Panc1 (cell line): Measurements from ENCODE around the gene ZBTB7C. TPM values are rescaled to one million over a fixed set of nuclear protein-coding genes. Genes with fewer than 3 reads are reported as not detected.

Experiments
- ATAC-seq: fragments of 200-7000 bp; cut with Tn5 transposase; 2 replicates; pipeline ENCODE4 v1.9.1; 2020; ENCODE audit warnings: mild to moderate bottlenecking, moderate library complexity
- BruUV-seq: library from RNA; stranded (reverse); fragments of 400-500 nt; replicated peaks from 2 replicates; lab custom pipeline; 2021; lab: Mats Ljungman, UMichigan
- CTCF ChIA-PET: fragments of 300-600 bp; sonication (Branson Sonifier 250); formaldehyde crosslinking; loops from one replicate; lab custom pipeline; 2022; ENCODE audit warnings: antibody characterized with exemption; lab: Charles Lee
- POLR2A ChIA-PET: fragments of 300-600 bp; sonication (Branson Sonifier 250); formaldehyde crosslinking; loops from one replicate; lab custom pipeline; 2022; ENCODE audit warnings: antibody characterized with exemption; lab: Charles Lee
- DNase-seq: peaks from one replicate; pipeline ENCODE4 v3.0.0-alpha.2; 2010; ENCODE audit warnings: low read depth, low spot score
- H3K27ac ChIP-seq: 2 replicates; pipeline ENCODE4 v1.5.1; 2011; ENCODE audit warnings: mild to moderate bottlenecking, low read length, inconsistent platforms
- H3K27me3 ChIP-seq: fragments of 200-500 bp; sonication (Bioruptor generic); 2 replicates; pipeline ENCODE4 v1.6.0; 2014; ENCODE audit warnings: low read length, inconsistent platforms; ENCODE audit not compliant: control insufficient read depth, insufficient read depth
- H3K36me3 ChIP-seq: fragments of 200-500 bp; sonication (Bioruptor generic); 2 replicates; pipeline ENCODE4 v1.5.1; 2014; ENCODE audit warnings: inconsistent platforms, mild to moderate bottlenecking, low read length, moderate library complexity; ENCODE audit not compliant: control insufficient read depth, insufficient read depth
- H3K4me1 ChIP-seq: 2 replicates; pipeline ENCODE4 v1.5.1; 2011; ENCODE audit warnings: inconsistent platforms, mild to moderate bottlenecking, low read length, moderate library complexity; ENCODE audit not compliant: control insufficient read depth, insufficient read depth
- H3K4me3 ChIP-seq, 2 experiments: 2 replicates each; pipeline ENCODE4 v1.5.1; 2011 to 2012; ENCODE audit warnings: low read depth in 2 of 2, low read length in 2 of 2, mild to moderate bottlenecking in 2 of 2, inconsistent platforms in 1 of 2, moderate library complexity in 1 of 2
- H3K9me3 ChIP-seq: fragments of 200-500 bp; sonication (Bioruptor generic); 2 replicates; pipeline ENCODE4 v1.5.1; 2014; ENCODE audit warnings: low read depth, mild to moderate bottlenecking, inconsistent platforms, low read length, moderate library complexity; ENCODE audit not compliant: control insufficient read depth, insufficient read depth
- CTCF ChIP-seq: fragments of 450-650 bp; IDR thresholded peaks from 2 replicates; pipeline ENCODE4 v1.5.1; 2017; ENCODE audit warnings: mild to moderate bottlenecking
- POLR2AphosphoS5 ChIP-seq: IDR thresholded peaks from 2 replicates; pipeline ENCODE4 v1.6.1; 2012; ENCODE audit warnings: mild to moderate bottlenecking, low read depth, low read length, moderate library complexity
- REST ChIP-seq, 2 experiments: IDR thresholded peaks; 2 replicates each; pipeline ENCODE4 v1.6.1; 2011 to 2012; ENCODE audit warnings: low read depth in 2 of 2, control low read depth in 1 of 2, low read length in 1 of 2, mild to moderate bottlenecking in 1 of 2, moderate library complexity in 1 of 2; ENCODE audit not compliant: insufficient read depth in 1 of 2
- SIN3A ChIP-seq: IDR thresholded peaks from 2 replicates; pipeline ENCODE4 v1.6.1; 2012; ENCODE audit warnings: low read depth, mild to moderate bottlenecking, low read length, moderate library complexity, borderline replicate concordance; ENCODE audit not compliant: insufficient read depth
- TCF7L2 ChIP-seq: IDR thresholded peaks from 2 replicates; pipeline ENCODE4 v1.6.1; 2011; ENCODE audit warnings: mild to moderate bottlenecking, low read depth, low read length, inconsistent platforms
- in situ Hi-C: cut with HindIII; loops from 2 replicates; pipeline ENCODE4 v1.10.0; 2016; ENCODE audit warnings: low sequenced_read_pairs, low pct_unique_long_range_greater_than_20kb
- intact Hi-C: fragments of 100-400 bp; cut with micrococcal nuclease; formaldehyde crosslinking; loops from one replicate; pipeline ENCODE4 v1.10.0; 2022; ENCODE audit not compliant: unreplicated experiment
- total RNA-seq: library from RNA; stranded (reverse); gene quantifications from one replicate; pipeline ENCODE4 v1.2.1, GENCODE V29; 2021; ENCODE audit not compliant: unreplicated experiment

ZBTB7C gene
- total RNA-seq, 1 experiment from 2014 or later = 0.03 TPM

- ATAC-seq (no peak), DNase-seq (no peak)
- intact Hi-C loops (no loop called here), in situ Hi-C loops (no loop called here)
- TF ChIP-seq CTCF = no peak
- TF ChIP-seq TCF7L2 = no peak
- TF ChIP-seq SIN3A = no peak
- no peak for TF ChIP-seq POLR2AphosphoS5
- TF ChIP-seq REST (IDR thresholded peaks at IDR 0.05; ENCODE audit: insufficient read depth in 1 of 2, low read depth in 2 of 2, low read length in 1 of 2) = no peak
- no TSS peak for BruUV-seq
- Histone ChIP-seq H3K27me3 (no peaks in the 10 kb centered on the region), H3K27ac (no peak overlapping the region), H3K4me3 (no peak overlapping the region), H3K36me3 (no peaks in the 10 kb centered on the region), H3K4me1 (peaks cover 9% of the 10 kb centered on the region), H3K9me3 (no peaks in the 10 kb centered on the region)
- ChIA-PET CTCF (no interaction called here), POLR2A (no interaction called here)
These were observed 402.6 kb downstream of the ZBTB7C start for GRCh38 chr18:48006415-48007175.

- in situ Hi-C loops = no loop called here
These were observed 404.6 kb downstream of the ZBTB7C start for GRCh38 chr18:48004577-48004976.

More at GRCh38 chr18:48004577-48004976, 404.6 kb downstream of the ZBTB7C start:
- H3K27ac ChIP-seq = peak overlapping the region; percentile 54
- POLR2A ChIA-PET = no interaction called here
- TF ChIP-seq REST (IDR thresholded peaks at IDR 0.05; ENCODE audit: insufficient read depth in 1 of 2, low read depth in 2 of 2, low read length in 1 of 2) (no peak), SIN3A (no peak), TCF7L2 (no peak), CTCF (no peak), POLR2AphosphoS5 (no peak)
- DNase-seq = no peak
- no peaks in the 10 kb centered on the region for H3K27me3 ChIP-seq
- H3K4me3 ChIP-seq = no peak overlapping the region
- no peak for ATAC-seq
- H3K9me3 ChIP-seq = no peaks in the 10 kb centered on the region
- peaks cover 9% of the 10 kb centered on the region for H3K4me1 ChIP-seq
- no TSS peak for BruUV-seq
- CTCF ChIA-PET = no interaction called here
- H3K36me3 ChIP-seq = no peaks in the 10 kb centered on the region
- intact Hi-C loops = no loop called here
